Spleen (tissue), 11 donors: ENCODE results near the gene REXO4. TPM values are rescaled to one million over a fixed set of nuclear protein-coding genes. Genes with fewer than 3 reads are reported as not detected.

Experiments used
- DNase-seq: peaks from one replicate; pipeline ENCODE4 v3.0.0-alpha.2; 2020
- H3K27ac ChIP-seq, 8 donors: fragments of 200-600 bp; sonication (generic) in 7 of 8; 1 replicate in 4 of 8; 2 replicates in 4 of 8; pipeline versions ENCODE4 v1.5.0 to v1.8.0; 2016 to 2021; ENCODE audit warnings: inconsistent platforms in 4 of 8, mild to moderate bottlenecking in 4 of 8, moderate library complexity in 1 of 8
- H3K27me3 ChIP-seq, 7 donors: fragments of 200-600 bp; sonication (generic) in 6 of 7; replicated peaks in 1 of 7; 1 replicate in 4 of 7; 2 replicates in 3 of 7; pipeline versions ENCODE4 v1.5.0 to v1.8.0; 2016 to 2021; ENCODE audit warnings: inconsistent platforms in 3 of 7, mild to moderate bottlenecking in 1 of 7
- H3K36me3 ChIP-seq, 6 donors: fragments of 200-600 bp; sonication (generic) in 5 of 6; 1 replicate in 4 of 6; 2 replicates in 2 of 6; pipeline versions ENCODE4 v1.5.0 to v1.8.0; 2016 to 2021; ENCODE audit warnings: inconsistent platforms in 2 of 6
- H3K4me1 ChIP-seq, 6 donors: fragments of 200-600 bp; sonication (generic) in 5 of 6; 1 replicate in 3 of 6; 2 replicates in 3 of 6; pipeline versions ENCODE4 v1.5.0 to v1.8.0; 2016 to 2021; ENCODE audit warnings: inconsistent platforms in 3 of 6
- H3K4me3 ChIP-seq, 8 donors: fragments of 200-600 bp; sonication (generic) in 7 of 8; 1 replicate in 4 of 8; 2 replicates in 4 of 8; pipeline versions ENCODE4 v1.5.0 to v1.8.0; 2016 to 2021; ENCODE audit warnings: inconsistent platforms in 4 of 8, mild to moderate bottlenecking in 4 of 8, moderate library complexity in 2 of 8
- H3K9me3 ChIP-seq, 8 donors: fragments of 200-600 bp; sonication (generic) in 7 of 8; 1 replicate in 4 of 8; 2 replicates in 4 of 8; pipeline versions ENCODE4 v1.5.0 to v1.8.0; 2016 to 2021; ENCODE audit warnings: inconsistent platforms in 4 of 8
- POLR2A ChIP-seq, 3 donors: fragments of 450-650 bp; IDR thresholded peaks; one replicate each; pipeline ENCODE4 v1.5.1; 2017; ENCODE audit warnings: antibody characterized with exemption in 3 of 3, mild to moderate bottlenecking in 1 of 3
- POLR2AphosphoS5 ChIP-seq, 3 donors: sonication (generic); formaldehyde crosslinking; IDR thresholded peaks; one replicate each; pipeline ENCODE4 v1.5.1; 2017; ENCODE audit warnings: antibody characterized with exemption in 3 of 3
- whole genome bisulfite sequencing, 5 donors: extraction: QIAGEN DNeasy Blood & Tissue Kit in 3 of 5; methylation state at CpG; one replicate each; pipeline versions ENCODE4 v1.1.5 to v1.1.7; 2013 to 2018; 5-methylcytosine and 5-hydroxymethylcytosine counted together
- intact Hi-C: fragments of 100-400 bp; cut with DNase I; formaldehyde crosslinking; loops from one replicate; pipeline ENCODE4 v1.15.0; 2023; ENCODE audit warnings: low total_unique reads
- polyA plus RNA-seq, 3 donors: library from polyadenylated mRNA; stranded (reverse); fragments of 200-250 nt; gene quantifications; one replicate each; pipeline ENCODE4 v1.2.1, GENCODE V29; 2013
- total RNA-seq, 7 donors: library from RNA; depleted of rRNA in 3 of 7; stranded (reverse); fragments of >200 nt in 3 of 7; fragmentation: NEBNext Ultra II Directional in 4 of 7; extraction: Animal tissue kit (Norgen Biotek cat#: 25700) in 4 of 7; gene quantifications; one replicate each; pipeline versions ENCODE4 v1.1.0 to v1.2.1, GENCODE V29; 2016 to 2021
- TF ChIP-seq, protein P1 (sequence below), 11 experiments: fragments of 200-600 bp in 7 of 11; fragments of 450-650 bp in 4 of 11; sonication (generic) in 4 of 11; IDR thresholded peaks in 8 of 11; conservative IDR thresholded peaks in 3 of 11; 1 replicate in 7 of 11; 2 replicates in 4 of 11; pipeline versions ENCODE4 v1.4.0 to v1.8.0; 2016 to 2021; ENCODE audit warnings: antibody characterized with exemption in 11 of 11, inconsistent platforms in 4 of 11, mild to moderate bottlenecking in 1 of 11
- donor health status: healthy with polysubstance abuse.
- donor health status: DM: no; HTN: no; CAD: no; lungs with moderate emphysema.
- donor health status: DM: no; HTN: no; CAD: no.
- donor health status: Bipolar disorder and iron deficiency.
- donor health status: healthy.
- donor health status: DM: no; HTN: no; CAD: no.
- donor health status: DM: yes; HTN: yes; CAD: no.

Gene REXO4
- total and polyA plus RNA-seq, 10 donors: 20.0 to 25.8 (median 22.6) TPM

DNA sequence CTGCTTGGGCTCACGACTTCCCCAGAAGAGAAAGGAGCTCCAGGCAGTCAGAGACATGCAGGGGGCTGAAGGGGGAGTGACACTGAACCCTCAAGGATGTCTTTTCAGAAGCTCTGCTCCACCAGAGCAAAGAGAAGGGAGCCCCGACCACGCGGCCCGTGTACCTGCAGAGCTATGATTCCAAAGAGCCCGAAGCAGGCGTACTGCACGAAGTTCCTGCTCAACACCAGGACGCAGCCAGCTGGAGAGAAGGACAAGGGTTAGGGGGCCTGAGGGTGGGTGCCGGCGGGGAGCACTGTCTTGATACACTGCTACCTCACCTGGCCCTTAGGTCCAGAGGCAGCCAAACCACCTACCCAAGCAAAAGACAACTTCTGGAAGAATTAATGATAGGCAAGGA is 51.4 kb downstream of the REXO4 start:
- no peaks in the 10 kb centered on the region for H3K27me3 ChIP-seq
- intact Hi-C loops: no loop called here
- H3K36me3 ChIP-seq: peaks cover 0 to 99% (median 61%) of the 10 kb centered on the region in 6 donors
- H3K27ac ChIP-seq: no peak overlapping the region
- peaks cover 29 to 62% (median 48%) of the 10 kb centered on the region in 6 donors for H3K4me1 ChIP-seq
- 94 to 98% (median 97%) methylated on average over 11 of the region's 11 CpGs for WGBS, 5 donors
- TF ChIP-seq POLR2AphosphoS5 (IDR thresholded peaks at IDR 0.05) (no peak), POLR2A (IDR thresholded peaks at IDR 0.05) (no peak)
- TF ChIP-seq, protein P1, sequence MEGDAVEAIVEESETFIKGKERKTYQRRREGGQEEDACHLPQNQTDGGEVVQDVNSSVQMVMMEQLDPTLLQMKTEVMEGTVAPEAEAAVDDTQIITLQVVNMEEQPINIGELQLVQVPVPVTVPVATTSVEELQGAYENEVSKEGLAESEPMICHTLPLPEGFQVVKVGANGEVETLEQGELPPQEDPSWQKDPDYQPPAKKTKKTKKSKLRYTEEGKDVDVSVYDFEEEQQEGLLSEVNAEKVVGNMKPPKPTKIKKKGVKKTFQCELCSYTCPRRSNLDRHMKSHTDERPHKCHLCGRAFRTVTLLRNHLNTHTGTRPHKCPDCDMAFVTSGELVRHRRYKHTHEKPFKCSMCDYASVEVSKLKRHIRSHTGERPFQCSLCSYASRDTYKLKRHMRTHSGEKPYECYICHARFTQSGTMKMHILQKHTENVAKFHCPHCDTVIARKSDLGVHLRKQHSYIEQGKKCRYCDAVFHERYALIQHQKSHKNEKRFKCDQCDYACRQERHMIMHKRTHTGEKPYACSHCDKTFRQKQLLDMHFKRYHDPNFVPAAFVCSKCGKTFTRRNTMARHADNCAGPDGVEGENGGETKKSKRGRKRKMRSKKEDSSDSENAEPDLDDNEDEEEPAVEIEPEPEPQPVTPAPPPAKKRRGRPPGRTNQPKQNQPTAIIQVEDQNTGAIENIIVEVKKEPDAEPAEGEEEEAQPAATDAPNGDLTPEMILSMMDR (IDR thresholded peaks at IDR 0.05 in 8 of 11, conservative IDR thresholded peaks at IDR 0.05 in 3 of 11): no peak
- H3K4me3 ChIP-seq: no peak overlapping the region
- no peaks in the 10 kb centered on the region for H3K9me3 ChIP-seq
- no peak for DNase-seq

DNA sequence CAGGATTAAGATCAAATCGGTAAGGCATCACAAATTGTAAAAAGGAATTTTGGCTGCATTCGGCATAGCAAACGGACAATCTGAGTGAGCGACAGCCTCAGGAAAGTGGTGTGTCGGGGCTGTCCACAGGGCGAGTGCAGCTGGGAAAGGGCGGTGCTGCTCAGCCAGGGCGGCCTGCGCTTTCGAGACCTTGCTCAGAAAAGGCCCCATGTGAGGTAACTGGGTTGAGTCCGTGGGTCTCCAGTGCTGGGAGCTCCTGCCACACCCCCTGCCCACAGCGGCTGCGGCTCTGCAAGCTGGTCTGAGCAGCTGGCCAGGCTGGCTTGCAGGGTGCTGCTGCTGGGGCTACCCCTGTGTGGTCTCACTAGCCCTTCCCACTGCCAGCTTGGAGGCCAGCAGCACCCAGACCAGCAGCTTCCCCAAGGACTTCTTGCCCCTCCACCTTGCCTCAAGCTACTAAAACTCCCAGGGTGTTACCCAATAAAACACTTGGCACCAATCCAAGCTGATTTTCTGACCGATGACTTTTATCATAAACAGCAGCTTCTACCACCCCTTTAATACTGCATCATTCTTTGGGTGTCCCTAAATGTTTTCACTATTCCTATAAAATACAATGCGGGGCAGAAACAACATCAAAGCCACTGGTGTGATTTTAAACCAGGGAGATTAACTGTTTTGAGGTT is 55.3 kb downstream of the REXO4 start:
- TF ChIP-seq POLR2A (IDR thresholded peaks at IDR 0.05) (no peak), POLR2AphosphoS5 (IDR thresholded peaks at IDR 0.05) (peak; percentile 33 to 71 (median 50))
- TF ChIP-seq, protein P1 (IDR thresholded peaks at IDR 0.05 in 8 of 11, conservative IDR thresholded peaks at IDR 0.05 in 3 of 11): no peak
- H3K36me3 ChIP-seq: peaks cover 0 to 98% (median 80%) of the 10 kb centered on the region in 6 donors
- H3K4me3 ChIP-seq: no peak overlapping the region
- H3K9me3 ChIP-seq: no peaks in the 10 kb centered on the region
- no peak for DNase-seq
- no peaks in the 10 kb centered on the region for H3K27me3 ChIP-seq
- no peak overlapping the region for H3K27ac ChIP-seq
- 89 to 94% (median 91%) methylated on average over 12 to 15 of the region's 15 CpGs for WGBS, 5 donors
- intact Hi-C loops: no loop called here
- H3K4me1 ChIP-seq: peaks cover 2 to 62% (median 32%) of the 10 kb centered on the region in 6 donors

DNA sequence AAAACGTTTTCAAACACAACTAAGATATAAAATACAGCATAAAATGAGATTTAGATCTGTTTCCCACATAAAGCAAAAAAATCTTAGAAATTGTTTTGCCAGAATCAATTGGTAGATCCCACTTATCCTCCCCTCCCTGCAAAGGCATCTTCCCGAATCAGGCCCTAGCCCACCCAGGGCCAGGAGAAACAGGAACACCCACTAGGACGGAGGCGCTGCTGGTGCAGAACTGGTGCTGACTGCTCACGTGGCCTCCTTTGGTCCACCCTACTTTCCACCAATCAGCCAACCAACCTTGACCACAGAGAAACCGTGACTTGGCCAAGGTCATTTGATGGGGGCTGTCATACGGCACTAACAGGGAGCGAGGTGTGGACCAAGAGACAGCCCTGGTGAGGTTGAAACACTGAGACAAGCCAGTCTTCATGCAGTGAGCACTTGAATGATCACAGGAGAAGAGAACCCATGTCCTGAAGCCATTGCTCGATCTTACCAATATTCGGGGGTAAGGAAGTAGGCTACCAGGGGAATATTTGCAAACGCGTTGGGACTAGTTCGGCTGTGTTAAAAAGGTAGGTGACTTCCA is 56.2 kb downstream of the REXO4 start:
- Histone ChIP-seq H3K4me3 (no peak overlapping the region), H3K9me3 (no peaks in the 10 kb centered on the region), H3K27me3 (no peaks in the 10 kb centered on the region), H3K36me3 (peaks cover 0 to 89% (median 71%) of the 10 kb centered on the region in 6 donors), H3K4me1 (peaks cover 8 to 61% (median 34%) of the 10 kb centered on the region in 6 donors), H3K27ac (no peak overlapping the region)
- WGBS, 5 donors: 72 to 86% (median 81%) methylated on average over 13 of the region's 13 CpGs
- intact Hi-C loops: no loop called here
- TF ChIP-seq POLR2A (IDR thresholded peaks at IDR 0.05) (no peak), POLR2AphosphoS5 (IDR thresholded peaks at IDR 0.05) (peak in 1 of 3 donors; percentile 26)
- no peak for DNase-seq

DNA sequence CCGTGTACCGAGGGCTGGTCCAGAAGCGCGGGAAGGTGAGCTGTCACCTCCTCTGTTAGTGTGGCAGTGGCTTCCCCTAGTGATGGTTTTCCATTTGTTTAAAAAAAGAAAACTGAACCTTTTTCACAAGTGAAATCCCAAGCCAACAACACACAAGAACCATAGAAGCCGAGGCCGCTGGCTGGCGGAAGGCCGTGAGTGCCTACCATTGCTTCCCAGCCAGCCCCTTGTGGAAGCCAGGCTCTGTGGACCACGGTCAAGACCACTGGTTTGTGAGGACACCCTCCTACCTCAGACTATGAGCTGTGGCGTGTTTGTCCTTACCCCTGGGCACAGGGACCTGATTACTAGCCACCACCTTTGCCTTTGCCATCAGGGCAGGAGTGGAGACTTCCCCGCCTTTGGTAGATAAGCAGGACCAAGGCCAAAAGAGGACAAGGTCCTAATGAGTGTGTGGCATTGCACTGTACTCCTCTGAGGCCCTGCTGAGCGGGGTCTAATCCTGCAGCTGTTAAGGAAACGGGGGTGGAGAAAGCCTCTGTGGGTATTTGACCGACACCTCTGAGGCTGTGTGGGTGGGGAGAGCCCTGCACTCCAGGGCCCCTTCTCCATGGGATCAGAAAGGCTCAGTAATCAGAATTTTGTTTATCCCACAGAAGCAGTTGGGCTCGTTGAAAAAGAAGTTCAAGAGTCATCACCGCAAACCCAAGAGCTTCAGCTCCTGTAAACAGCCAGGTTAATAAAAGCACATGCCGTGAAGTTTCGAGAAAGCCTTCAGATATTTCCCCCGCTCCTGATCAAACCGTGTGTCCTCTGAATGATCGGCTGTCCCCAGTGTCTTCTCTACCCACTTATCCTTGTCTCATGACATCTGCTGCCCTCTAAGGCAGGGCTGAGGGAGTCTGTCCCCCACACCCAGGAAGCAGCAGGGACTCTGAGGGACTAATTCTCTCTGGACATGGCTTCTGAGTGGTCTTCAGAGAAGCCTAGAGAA is 57.1 kb downstream of the REXO4 start:
- TF ChIP-seq POLR2AphosphoS5 (IDR thresholded peaks at IDR 0.05) (peak; percentile 22 to 41 (median 41)), POLR2A (IDR thresholded peaks at IDR 0.05) (no peak)
- whole genome bisulfite sequencing, 5 donors: 77 to 82% (median 81%) methylated on average over 20 to 21 of the region's 21 CpGs
- Histone ChIP-seq H3K4me1 (peaks cover 8 to 61% (median 34%) of the 10 kb centered on the region in 6 donors), H3K36me3 (peaks cover 0 to 80% (median 62%) of the 10 kb centered on the region in 6 donors), H3K27ac (peak overlapping the region in 2 of 8 donors; percentile 10 to 33), H3K9me3 (no peaks in the 10 kb centered on the region), H3K27me3 (no peaks in the 10 kb centered on the region), H3K4me3 (no peak overlapping the region)
- no peak for DNase-seq
- intact Hi-C loops: no loop called here
